Measurements from ENCODE around the gene TMEM144.

- TF ChIP-seq CTCF (IDR thresholded peaks at IDR 0.05) = no peak
- no peak for TF ChIP-seq EZH2phosphoT487 (IDR thresholded peaks at IDR 0.05)
- no peak for TF ChIP-seq EZH2 (IDR thresholded peaks at IDR 0.05)
Observed at GRCh38 chr4:158302076-158302866, 92.0 kb downstream of the TMEM144 start.

All from neural progenitor cell (in vitro differentiated cells).